ENCODE data around the gene PIGT. TPM values are rescaled to one million over a fixed set of nuclear protein-coding genes. Genes with fewer than 3 reads are reported as not detected.

PIGT gene
- total RNA-seq, 1 donor from 2014 or later, result 80.6 TPM

DNA sequence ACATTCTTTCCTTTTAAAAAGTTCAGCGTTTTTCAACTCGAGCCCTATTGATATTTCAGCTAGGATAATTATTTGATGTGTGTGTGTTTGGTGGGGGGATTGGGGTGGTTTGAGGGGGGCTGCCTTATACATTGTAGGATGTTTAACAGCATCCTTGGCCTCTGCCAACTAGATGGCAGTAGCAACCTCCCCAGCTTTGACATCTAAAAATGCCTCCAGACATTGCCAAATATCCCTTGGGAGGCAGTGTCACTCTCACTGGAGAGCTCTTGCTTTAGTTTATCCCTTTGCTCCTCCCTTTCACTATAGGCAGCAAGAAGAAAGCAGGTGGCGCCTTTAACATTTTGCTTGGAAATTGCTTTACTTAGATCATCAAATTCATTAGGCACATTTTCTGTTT is 23.2 kb upstream of the PIGT start:
- Mint-ChIP-seq H3K4me1 (ENCODE audit: unreplicated experiment) (no peaks in the 10 kb centered on the region), H3K4me3 (no peak overlapping the region), H3K9me3 (no peaks in the 10 kb centered on the region), H3K27ac (no peak overlapping the region), H3K27me3 (no peaks in the 10 kb centered on the region), H3K36me3 (peaks cover 3% of the 10 kb centered on the region)
- DNase-seq (ENCODE audit: extremely low spot score, unreplicated experiment), result no peak
- TF ChIP-seq, protein P1, sequence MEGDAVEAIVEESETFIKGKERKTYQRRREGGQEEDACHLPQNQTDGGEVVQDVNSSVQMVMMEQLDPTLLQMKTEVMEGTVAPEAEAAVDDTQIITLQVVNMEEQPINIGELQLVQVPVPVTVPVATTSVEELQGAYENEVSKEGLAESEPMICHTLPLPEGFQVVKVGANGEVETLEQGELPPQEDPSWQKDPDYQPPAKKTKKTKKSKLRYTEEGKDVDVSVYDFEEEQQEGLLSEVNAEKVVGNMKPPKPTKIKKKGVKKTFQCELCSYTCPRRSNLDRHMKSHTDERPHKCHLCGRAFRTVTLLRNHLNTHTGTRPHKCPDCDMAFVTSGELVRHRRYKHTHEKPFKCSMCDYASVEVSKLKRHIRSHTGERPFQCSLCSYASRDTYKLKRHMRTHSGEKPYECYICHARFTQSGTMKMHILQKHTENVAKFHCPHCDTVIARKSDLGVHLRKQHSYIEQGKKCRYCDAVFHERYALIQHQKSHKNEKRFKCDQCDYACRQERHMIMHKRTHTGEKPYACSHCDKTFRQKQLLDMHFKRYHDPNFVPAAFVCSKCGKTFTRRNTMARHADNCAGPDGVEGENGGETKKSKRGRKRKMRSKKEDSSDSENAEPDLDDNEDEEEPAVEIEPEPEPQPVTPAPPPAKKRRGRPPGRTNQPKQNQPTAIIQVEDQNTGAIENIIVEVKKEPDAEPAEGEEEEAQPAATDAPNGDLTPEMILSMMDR (conservative IDR thresholded peaks at IDR 0.05), result no peak

DNA sequence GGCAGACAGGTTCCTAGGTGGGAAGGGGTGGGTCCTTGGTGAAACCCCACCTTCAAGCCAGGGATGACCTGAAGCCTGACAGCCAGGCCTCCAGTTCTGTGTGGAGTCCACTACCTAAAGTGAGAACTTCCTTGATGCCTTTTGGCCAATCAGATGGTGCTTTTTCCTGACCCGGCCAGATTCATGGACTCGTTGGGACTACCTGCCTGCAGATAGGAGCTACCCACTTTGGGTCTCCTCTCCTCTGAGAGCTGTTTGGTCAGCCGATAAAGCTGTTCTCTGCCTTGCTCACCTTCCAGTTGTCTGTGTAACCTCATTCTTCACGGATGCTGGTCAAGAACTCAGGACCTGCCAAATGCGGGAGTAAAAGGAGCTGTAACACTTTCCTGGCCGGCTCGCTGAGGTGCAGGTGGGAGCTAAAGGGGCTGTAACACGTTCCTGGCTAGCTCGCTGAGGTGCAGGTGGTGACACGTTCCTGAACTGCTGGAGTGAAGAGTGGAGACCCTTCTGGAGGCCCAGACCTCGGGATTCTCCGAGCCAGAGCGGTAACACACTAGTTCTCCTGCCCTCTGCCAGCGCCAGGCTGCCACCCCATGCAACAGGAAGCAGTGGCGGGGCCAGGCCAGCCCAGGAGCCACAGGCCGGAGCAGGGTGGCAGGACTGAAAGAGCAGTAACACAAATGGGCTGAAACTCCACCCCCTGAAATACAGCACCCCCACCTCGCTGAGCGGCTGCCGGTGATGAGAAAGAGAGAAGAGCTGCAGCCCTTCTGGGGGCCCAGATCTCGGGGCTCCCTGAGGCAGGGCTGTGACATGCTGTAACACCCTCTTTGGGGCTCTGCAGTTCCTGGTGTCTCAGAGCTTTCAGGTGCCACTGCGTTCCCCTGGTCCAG is 21.5 kb upstream of the PIGT start:
- TF ChIP-seq, protein P1 (conservative IDR thresholded peaks at IDR 0.05), result no peak
- Mint-ChIP-seq H3K9me3 (no peaks in the 10 kb centered on the region), H3K4me3 (no peak overlapping the region), H3K27me3 (no peaks in the 10 kb centered on the region), H3K36me3 (no peaks in the 10 kb centered on the region), H3K27ac (no peak overlapping the region), H3K4me1 (ENCODE audit: unreplicated experiment) (no peaks in the 10 kb centered on the region)
- no peak for DNase-seq (ENCODE audit: extremely low spot score, unreplicated experiment)

DNA sequence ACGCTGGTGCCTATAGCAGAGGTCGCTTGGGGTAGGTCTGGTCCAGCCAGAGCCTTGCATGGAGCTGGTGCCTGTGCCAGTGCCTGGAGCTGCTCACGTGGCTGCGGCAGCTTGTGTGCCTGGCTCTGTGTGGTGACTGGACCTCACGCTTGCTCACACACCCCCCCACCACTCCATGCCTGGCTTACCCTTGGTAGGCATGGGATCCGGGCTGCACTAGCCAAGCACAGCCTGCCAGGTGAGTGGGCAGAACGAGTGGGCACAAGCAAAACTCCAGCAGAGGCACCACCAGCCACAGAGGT is 20.9 kb upstream of the PIGT start:
- no peak for DNase-seq (ENCODE audit: extremely low spot score, unreplicated experiment)
- TF ChIP-seq, protein P1 (conservative IDR thresholded peaks at IDR 0.05), result no peak
- H3K4me3 Mint-ChIP-seq, result no peak overlapping the region
- H3K27ac Mint-ChIP-seq, result no peak overlapping the region
- peaks cover 3% of the 10 kb centered on the region for H3K36me3 Mint-ChIP-seq
- no peaks in the 10 kb centered on the region for H3K4me1 Mint-ChIP-seq (ENCODE audit: unreplicated experiment)
- H3K9me3 Mint-ChIP-seq, result peaks cover 4% of the 10 kb centered on the region
- no peaks in the 10 kb centered on the region for H3K27me3 Mint-ChIP-seq

DNA sequence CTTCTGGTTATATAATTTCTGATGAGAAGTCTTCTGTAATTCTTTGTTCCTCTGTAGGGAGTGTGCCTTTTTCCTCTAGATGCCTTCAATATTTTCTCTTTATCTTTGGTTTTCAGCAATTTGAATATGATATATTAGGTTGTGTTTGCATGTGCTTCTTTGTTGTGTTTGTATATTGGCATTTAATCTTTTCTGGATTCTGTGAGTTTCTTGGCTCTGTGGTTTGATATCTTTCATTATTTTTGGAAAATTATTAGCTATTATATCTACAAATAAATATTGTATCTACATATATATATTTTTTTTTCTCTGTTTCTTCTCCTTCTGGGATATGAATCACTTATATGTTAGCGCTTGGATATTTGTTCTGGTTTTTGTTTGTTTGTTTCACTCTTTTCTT is 16.9 kb upstream of the PIGT start:
- no peak overlapping the region for H3K4me3 Mint-ChIP-seq
- H3K27ac Mint-ChIP-seq, result no peak overlapping the region
- TF ChIP-seq, protein P1 (conservative IDR thresholded peaks at IDR 0.05), result no peak
- peaks cover 5% of the 10 kb centered on the region for H3K9me3 Mint-ChIP-seq
- H3K4me1 Mint-ChIP-seq (ENCODE audit: unreplicated experiment), result no peaks in the 10 kb centered on the region
- H3K27me3 Mint-ChIP-seq, result peaks cover 11% of the 10 kb centered on the region
- peaks cover 7% of the 10 kb centered on the region for H3K36me3 Mint-ChIP-seq
- DNase-seq (ENCODE audit: extremely low spot score, unreplicated experiment), result no peak

DNA sequence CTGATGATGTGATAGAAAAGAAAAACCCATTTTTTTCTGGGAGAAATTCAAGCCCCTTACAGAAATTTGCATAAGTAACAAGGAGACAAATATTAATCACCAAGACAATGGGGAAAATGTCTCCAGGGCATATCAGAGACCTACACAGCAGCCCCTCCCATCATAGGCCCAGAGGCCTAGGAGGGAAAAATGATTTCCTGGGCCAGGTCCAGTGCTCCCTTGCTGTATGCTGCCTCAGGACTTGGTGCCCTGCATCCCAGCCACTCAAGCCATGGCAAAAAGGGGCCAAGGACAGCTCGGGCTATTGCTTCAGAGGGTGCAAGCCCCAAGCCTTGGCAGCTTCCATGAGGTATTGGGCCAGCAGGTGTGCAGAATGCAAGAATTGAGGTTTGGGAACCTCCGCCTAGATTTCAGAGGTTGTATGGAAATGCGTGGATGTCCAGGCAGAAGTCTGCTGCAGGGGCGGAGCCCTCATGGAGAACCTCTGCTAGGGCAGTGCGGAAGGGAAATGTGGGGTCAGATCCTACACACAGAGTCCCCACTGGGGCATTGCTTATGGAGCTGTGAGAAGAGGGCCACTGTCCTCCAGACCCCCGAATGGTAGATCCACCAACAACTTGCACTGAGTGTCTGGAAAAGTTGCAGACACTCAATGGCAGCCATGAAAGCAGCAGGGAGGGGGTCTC is 15.5 kb upstream of the PIGT start:
- DNase-seq (ENCODE audit: extremely low spot score, unreplicated experiment), result no peak
- peaks cover 5% of the 10 kb centered on the region for H3K9me3 Mint-ChIP-seq
- H3K27ac Mint-ChIP-seq, result no peak overlapping the region
- TF ChIP-seq, protein P1 (conservative IDR thresholded peaks at IDR 0.05), result no peak
- H3K4me1 Mint-ChIP-seq (ENCODE audit: unreplicated experiment), result peaks cover 4% of the 10 kb centered on the region
- peaks cover 24% of the 10 kb centered on the region for H3K27me3 Mint-ChIP-seq
- H3K36me3 Mint-ChIP-seq, result peaks cover 7% of the 10 kb centered on the region
- no peak overlapping the region for H3K4me3 Mint-ChIP-seq
